ENCODE results near the gene CLSTN2.

Gene CLSTN2

DNA sequence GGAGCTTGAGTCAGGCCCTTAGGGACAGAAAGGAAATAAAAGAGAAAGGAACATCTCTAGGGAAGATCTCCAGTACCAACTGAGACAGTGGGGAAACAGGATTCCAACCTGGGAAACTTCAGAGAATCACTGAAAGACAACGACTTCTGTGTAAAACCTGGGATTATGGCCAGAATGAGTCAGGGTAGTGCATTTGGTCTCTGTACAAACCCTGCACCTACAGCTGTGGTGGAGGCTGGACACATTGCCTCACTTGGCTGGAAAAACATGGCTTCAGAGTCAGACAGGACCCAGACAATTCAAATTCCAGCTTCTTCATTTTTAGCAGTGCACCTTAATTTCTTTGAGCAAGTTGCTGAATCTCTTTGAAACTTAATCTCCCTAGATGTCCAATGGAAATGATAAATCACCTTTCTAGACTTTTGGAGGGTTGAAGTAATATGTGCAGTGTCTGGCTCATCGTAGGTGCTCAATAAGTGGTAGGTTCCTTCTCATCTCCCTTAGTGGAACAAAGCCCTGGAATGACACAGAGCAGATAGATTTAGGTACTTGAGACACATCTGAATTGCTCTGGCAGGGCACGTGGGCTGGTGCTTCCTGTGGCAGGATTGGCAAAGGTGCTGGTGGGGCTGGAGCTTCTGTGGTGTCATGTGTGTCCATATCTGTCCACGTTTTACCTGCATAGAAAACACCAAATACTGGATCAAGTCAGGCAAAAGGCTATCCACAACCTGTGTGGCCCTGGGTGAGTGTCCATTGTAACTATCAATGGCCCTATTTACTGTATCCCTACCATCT, 6.1 kb upstream of the CLSTN2 start:
- H3K36me3 Mint-ChIP-seq (ENCODE audit: low read depth): no peaks in the 10 kb centered on the region
- H3K4me3 Mint-ChIP-seq: no peak overlapping the region
- TF ChIP-seq, protein P1, sequence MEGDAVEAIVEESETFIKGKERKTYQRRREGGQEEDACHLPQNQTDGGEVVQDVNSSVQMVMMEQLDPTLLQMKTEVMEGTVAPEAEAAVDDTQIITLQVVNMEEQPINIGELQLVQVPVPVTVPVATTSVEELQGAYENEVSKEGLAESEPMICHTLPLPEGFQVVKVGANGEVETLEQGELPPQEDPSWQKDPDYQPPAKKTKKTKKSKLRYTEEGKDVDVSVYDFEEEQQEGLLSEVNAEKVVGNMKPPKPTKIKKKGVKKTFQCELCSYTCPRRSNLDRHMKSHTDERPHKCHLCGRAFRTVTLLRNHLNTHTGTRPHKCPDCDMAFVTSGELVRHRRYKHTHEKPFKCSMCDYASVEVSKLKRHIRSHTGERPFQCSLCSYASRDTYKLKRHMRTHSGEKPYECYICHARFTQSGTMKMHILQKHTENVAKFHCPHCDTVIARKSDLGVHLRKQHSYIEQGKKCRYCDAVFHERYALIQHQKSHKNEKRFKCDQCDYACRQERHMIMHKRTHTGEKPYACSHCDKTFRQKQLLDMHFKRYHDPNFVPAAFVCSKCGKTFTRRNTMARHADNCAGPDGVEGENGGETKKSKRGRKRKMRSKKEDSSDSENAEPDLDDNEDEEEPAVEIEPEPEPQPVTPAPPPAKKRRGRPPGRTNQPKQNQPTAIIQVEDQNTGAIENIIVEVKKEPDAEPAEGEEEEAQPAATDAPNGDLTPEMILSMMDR (IDR thresholded peaks at IDR 0.05; ENCODE audit: unreplicated experiment in 3 of 3): no peak
- H3K4me1 Mint-ChIP-seq: no peaks in the 10 kb centered on the region
- no peaks in the 10 kb centered on the region for H3K9me3 Mint-ChIP-seq
- H3K27ac Mint-ChIP-seq: no peak overlapping the region
- peaks cover 7% of the 10 kb centered on the region for H3K27me3 Mint-ChIP-seq (ENCODE audit: low read depth)

DNA sequence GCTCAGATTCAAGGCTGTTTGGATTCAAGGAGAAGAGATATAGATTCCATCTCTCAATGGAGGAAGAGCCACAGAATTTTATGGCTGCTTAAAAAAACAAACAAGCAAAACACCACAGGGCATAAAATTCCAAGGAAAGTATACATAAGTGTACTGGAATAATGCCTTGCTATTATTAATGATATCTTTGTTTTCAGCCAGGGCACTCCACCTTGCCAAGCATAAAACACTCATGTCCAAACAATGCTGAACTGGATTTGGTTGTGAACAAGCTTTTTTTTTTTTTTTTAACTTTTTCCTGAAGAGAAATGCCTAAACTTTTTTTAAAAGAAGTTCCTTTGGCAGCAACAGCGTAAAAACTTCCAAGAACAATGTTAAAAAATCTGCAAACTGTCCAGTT, 4.8 kb upstream of the CLSTN2 start:
- H3K4me1 Mint-ChIP-seq: no peaks in the 10 kb centered on the region
- TF ChIP-seq, protein P1 (IDR thresholded peaks at IDR 0.05; ENCODE audit: unreplicated experiment in 3 of 3): no peak
- H3K9me3 Mint-ChIP-seq: no peaks in the 10 kb centered on the region
- no peak overlapping the region for H3K4me3 Mint-ChIP-seq
- H3K27ac Mint-ChIP-seq: no peak overlapping the region
- H3K27me3 Mint-ChIP-seq (ENCODE audit: low read depth): peaks cover 15% of the 10 kb centered on the region
- no peaks in the 10 kb centered on the region for H3K36me3 Mint-ChIP-seq (ENCODE audit: low read depth)

DNA sequence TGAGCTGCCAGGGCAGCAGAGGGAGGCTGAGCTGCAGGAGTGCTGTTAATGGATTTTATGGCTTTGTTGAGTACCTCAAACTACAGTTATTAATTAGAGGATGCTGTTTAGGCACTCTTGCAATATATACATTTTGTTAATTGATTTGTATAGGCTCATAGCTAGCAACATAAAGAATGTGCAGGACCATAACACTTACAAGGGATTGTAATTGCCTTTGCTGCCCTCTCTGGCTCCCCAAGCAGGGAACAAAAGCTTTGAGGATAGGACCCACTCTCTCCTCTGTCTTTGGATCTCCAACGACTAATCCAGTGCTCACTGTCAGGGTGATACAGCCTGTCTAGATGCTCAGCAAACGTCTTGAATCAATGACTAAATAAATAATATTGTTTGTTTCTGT, 1.2 kb upstream of the CLSTN2 start:
- H3K27ac Mint-ChIP-seq: no peak overlapping the region
- peak overlapping the region in 1 of 3 experiments; percentile 94 for H3K4me3 Mint-ChIP-seq
- H3K4me1 Mint-ChIP-seq: peaks cover 27% of the 10 kb centered on the region
- peaks cover 42% of the 10 kb centered on the region for H3K27me3 Mint-ChIP-seq (ENCODE audit: low read depth)
- no peaks in the 10 kb centered on the region for H3K36me3 Mint-ChIP-seq (ENCODE audit: low read depth)
- no peaks in the 10 kb centered on the region for H3K9me3 Mint-ChIP-seq
- TF ChIP-seq, protein P1 (IDR thresholded peaks at IDR 0.05; ENCODE audit: unreplicated experiment in 3 of 3): no peak

DNA sequence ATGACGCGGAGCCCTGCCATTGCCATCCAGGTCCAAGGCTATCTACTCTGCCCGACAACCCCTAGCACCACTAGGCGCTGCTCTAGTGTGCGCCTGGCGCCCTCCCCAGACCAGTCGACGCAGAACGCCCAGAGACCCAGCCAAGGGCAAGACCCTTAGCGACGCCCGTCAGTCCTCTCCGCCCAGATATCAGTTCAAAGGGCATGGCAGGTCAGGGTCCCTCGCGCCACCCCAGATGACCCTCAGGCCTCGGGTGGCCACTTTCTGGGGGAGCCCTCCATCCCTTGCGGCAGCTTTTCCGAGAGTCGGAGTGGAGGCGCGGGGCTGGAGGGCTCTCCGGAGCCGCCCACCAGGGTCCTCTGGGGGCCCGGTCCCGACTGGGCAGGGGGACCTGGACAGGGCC, 371 bp upstream of the CLSTN2 start:
- TF ChIP-seq, protein P1 (IDR thresholded peaks at IDR 0.05; ENCODE audit: unreplicated experiment in 3 of 3): peak; percentile 33 to 46 (median 45)
- Mint-ChIP-seq H3K27ac (peak overlapping the region in 1 of 3 experiments; percentile 36), H3K4me3 (peak overlapping the region; percentile 76 to 94 (median 90)), H3K36me3 (ENCODE audit: low read depth) (no peaks in the 10 kb centered on the region), H3K4me1 (peaks cover 27% of the 10 kb centered on the region), H3K9me3 (no peaks in the 10 kb centered on the region), H3K27me3 (ENCODE audit: low read depth) (peaks cover 45% of the 10 kb centered on the region)

DNA sequence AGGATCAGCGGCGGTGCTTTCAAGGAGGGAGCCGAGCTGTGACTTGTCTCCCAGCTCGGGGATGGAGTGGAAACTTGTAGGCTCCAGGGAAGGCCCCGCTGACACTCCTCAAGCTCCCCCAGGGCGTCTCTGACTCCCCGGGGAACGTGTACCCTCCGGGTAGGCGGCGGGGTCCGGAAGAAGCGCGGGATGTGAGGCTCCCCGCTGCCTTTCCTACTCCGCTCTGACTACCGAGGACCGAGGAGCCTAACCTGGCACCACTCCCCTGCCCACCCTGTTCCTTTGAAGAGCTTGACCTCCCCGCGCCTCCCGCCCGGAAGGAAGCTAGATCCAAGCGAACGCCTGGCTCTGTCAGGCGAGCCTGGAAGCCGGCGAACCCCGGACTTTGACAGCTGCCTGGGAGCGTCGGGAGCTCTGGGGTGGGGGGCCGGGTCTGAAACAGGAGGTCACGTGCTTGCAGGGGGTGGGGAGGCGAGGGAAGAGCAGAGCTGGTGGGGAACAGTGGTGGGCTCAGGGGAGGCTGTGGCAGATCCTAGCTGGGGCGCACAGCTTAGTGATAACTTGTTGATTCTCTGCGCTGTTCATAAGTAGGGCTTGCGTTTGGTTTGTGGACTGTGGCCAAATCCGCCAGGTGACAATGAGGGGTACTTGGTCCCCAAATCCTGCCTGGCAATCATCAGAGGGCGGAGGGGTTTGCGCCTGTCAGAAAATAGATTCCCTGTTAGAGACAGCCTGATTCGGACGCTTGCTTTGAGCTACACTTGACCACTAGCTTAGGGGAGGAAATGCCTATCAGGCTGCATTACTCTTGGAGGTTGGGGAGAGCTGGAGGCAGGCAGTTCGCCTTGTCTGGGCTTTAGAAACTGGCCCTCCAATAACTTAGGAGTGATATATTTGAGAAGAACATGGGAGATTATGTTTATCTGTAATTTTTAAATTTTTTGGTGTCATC, 1.2 kb downstream of the CLSTN2 start:
- Mint-ChIP-seq H3K27ac (no peak overlapping the region), H3K36me3 (ENCODE audit: low read depth) (no peaks in the 10 kb centered on the region), H3K27me3 (ENCODE audit: low read depth) (peaks cover 45% of the 10 kb centered on the region), H3K4me3 (peak overlapping the region; percentile 76 to 92 (median 89)), H3K9me3 (no peaks in the 10 kb centered on the region), H3K4me1 (peaks cover 34% of the 10 kb centered on the region)
- TF ChIP-seq, protein P1 (IDR thresholded peaks at IDR 0.05; ENCODE audit: unreplicated experiment in 3 of 3): no peak
